ENCODE results near the gene SPIN4. TPM values are rescaled to one million over a fixed set of nuclear protein-coding genes. Genes with fewer than 3 reads are reported as not detected.

SPIN4 gene
- total and polyA plus RNA-seq, 2 donors (not counting 1 experiment from before 2014, with no cell fraction given) = 1.8 to 8.7 TPM

- H3K79me2 ChIP-seq (ENCODE audit: control insufficient read depth, insufficient read depth, low read length) = no peaks in the 10 kb centered on the region
- no peaks in the 10 kb centered on the region for H3K9me3 ChIP-seq (ENCODE audit: control insufficient read depth, insufficient read depth, low read depth, low read length)
- H3K4me1 ChIP-seq (ENCODE audit: control insufficient read depth, extremely low read depth, insufficient read depth, low read length) = no peaks in the 10 kb centered on the region
- no peak for TF ChIP-seq EZH2 (IDR thresholded peaks at IDR 0.05; ENCODE audit: low read length, missing control alignments)
- TF ChIP-seq CTCF (conservative IDR thresholded peaks at IDR 0.05 in 1 of 2, IDR thresholded peaks at IDR 0.05 in 1 of 2; ENCODE audit: low read depth in 1 of 2, low read length in 2 of 2) = no peak
- no peak overlapping the region for H3K27ac ChIP-seq (ENCODE audit: insufficient read depth, low read length)
- no peak for DNase-seq (ENCODE audit: low read depth in 2 of 2)
- no peak overlapping the region for H3K4me3 ChIP-seq (replicated peaks in 1 of 4; ENCODE audit: control extremely low read depth in 1 of 4, insufficient read depth in 1 of 4, low read depth in 3 of 4, low read length in 4 of 4)
- no peaks in the 10 kb centered on the region for H4K20me1 ChIP-seq (ENCODE audit: control insufficient read depth, extremely low read depth, insufficient read depth, low read length)
- H3K27me3 ChIP-seq (ENCODE audit: control insufficient read depth, insufficient read depth, low read length) = no peaks in the 10 kb centered on the region
- no peak overlapping the region for H3K4me2 ChIP-seq (ENCODE audit: extremely low read depth, insufficient read depth, low read length)
- no peak overlapping the region for H2AFZ ChIP-seq (ENCODE audit: low read length)
- no peak overlapping the region for H3K9ac ChIP-seq (ENCODE audit: insufficient read depth, low read length)
- no peaks in the 10 kb centered on the region for H3K36me3 ChIP-seq (ENCODE audit: control insufficient read depth, insufficient read depth, low read length)
Observed at GRCh38 chrX:63363788-63364187, 12.7 kb upstream of the SPIN4 start.

GRCh38 chrX:63361494-63361893, 10.4 kb upstream of the SPIN4 start:
- Histone ChIP-seq H3K4me1 (ENCODE audit: control insufficient read depth, extremely low read depth, insufficient read depth, low read length) (no peaks in the 10 kb centered on the region), H3K27me3 (ENCODE audit: control insufficient read depth, insufficient read depth, low read length) (no peaks in the 10 kb centered on the region), H3K4me2 (ENCODE audit: extremely low read depth, insufficient read depth, low read length) (no peak overlapping the region), H3K79me2 (ENCODE audit: control insufficient read depth, insufficient read depth, low read length) (no peaks in the 10 kb centered on the region), H3K9ac (ENCODE audit: insufficient read depth, low read length) (no peak overlapping the region), H3K4me3 (replicated peaks in 1 of 4; ENCODE audit: control extremely low read depth in 1 of 4, insufficient read depth in 1 of 4, low read depth in 3 of 4, low read length in 4 of 4) (no peak overlapping the region), H3K27ac (ENCODE audit: insufficient read depth, low read length) (no peak overlapping the region), H4K20me1 (ENCODE audit: control insufficient read depth, extremely low read depth, insufficient read depth, low read length) (no peaks in the 10 kb centered on the region), H3K9me3 (ENCODE audit: control insufficient read depth, insufficient read depth, low read depth, low read length) (no peaks in the 10 kb centered on the region), H2AFZ (ENCODE audit: low read length) (no peak overlapping the region), H3K36me3 (ENCODE audit: control insufficient read depth, insufficient read depth, low read length) (no peaks in the 10 kb centered on the region)
- no peak for DNase-seq (ENCODE audit: low read depth in 2 of 2)
- no peak for TF ChIP-seq EZH2 (IDR thresholded peaks at IDR 0.05; ENCODE audit: low read length, missing control alignments)

GRCh38 chrX:63354484-63354883, 3.4 kb upstream of the SPIN4 start:
- Histone ChIP-seq H3K36me3 (ENCODE audit: control insufficient read depth, insufficient read depth, low read length) (no peaks in the 10 kb centered on the region), H4K20me1 (ENCODE audit: control insufficient read depth, extremely low read depth, insufficient read depth, low read length) (no peaks in the 10 kb centered on the region), H3K4me3 (replicated peaks in 1 of 4; ENCODE audit: control extremely low read depth in 1 of 4, insufficient read depth in 1 of 4, low read depth in 3 of 4, low read length in 4 of 4) (no peak overlapping the region), H3K4me1 (ENCODE audit: control insufficient read depth, extremely low read depth, insufficient read depth, low read length) (no peaks in the 10 kb centered on the region), H3K27me3 (ENCODE audit: control insufficient read depth, insufficient read depth, low read length) (no peaks in the 10 kb centered on the region), H2AFZ (ENCODE audit: low read length) (no peak overlapping the region), H3K9ac (ENCODE audit: insufficient read depth, low read length) (no peak overlapping the region), H3K79me2 (ENCODE audit: control insufficient read depth, insufficient read depth, low read length) (peaks cover 10% of the 10 kb centered on the region), H3K4me2 (ENCODE audit: extremely low read depth, insufficient read depth, low read length) (no peak overlapping the region), H3K27ac (ENCODE audit: insufficient read depth, low read length) (no peak overlapping the region), H3K9me3 (ENCODE audit: control insufficient read depth, insufficient read depth, low read depth, low read length) (no peaks in the 10 kb centered on the region)
- no peak for DNase-seq (ENCODE audit: low read depth in 2 of 2)
- TF ChIP-seq EZH2 (IDR thresholded peaks at IDR 0.05; ENCODE audit: low read length, missing control alignments) = no peak
- TF ChIP-seq CTCF (conservative IDR thresholded peaks at IDR 0.05 in 1 of 2, IDR thresholded peaks at IDR 0.05 in 1 of 2; ENCODE audit: low read depth in 1 of 2, low read length in 2 of 2) = no peak

Measured in fibroblast of lung (primary cell).